HG02852 (cell line): ENCODE data around the gene RHD.
"Not testable (repeated sequence)": the region's sequence is repeated elsewhere in the genome, so short reads cannot be mapped to it uniquely, and the experiment has no call there.

Source experiments
- ATAC-seq: cut with Tn5 transposase; IDR thresholded peaks from one replicate; pipeline ENCODE4 v1.9.1; 2021; ENCODE audit warnings: mild to moderate bottlenecking, moderate library complexity; ENCODE audit not compliant: unreplicated experiment

RHD gene

DNA sequence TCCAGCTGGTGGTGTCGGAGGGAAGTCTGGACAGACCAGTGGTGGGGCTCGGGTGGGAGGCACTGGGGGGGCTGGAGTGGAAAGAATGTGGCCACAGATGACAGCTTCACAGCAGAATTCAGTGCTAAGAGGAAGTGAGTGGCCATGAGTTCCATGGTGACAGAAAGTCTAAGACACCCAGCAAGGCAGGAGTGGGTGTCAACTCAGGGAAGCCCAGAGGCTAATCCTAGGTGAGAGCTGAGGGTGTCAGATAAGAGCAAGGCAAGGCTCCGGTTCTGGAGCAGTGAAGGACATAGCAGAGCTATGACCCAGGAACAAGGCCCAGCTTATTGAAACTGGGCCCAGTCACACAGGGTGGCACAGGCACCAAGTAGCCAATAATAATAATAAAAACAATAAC is 30.0 kb downstream of the RHD start:
- not testable (repeated sequence) for ATAC-seq

DNA sequence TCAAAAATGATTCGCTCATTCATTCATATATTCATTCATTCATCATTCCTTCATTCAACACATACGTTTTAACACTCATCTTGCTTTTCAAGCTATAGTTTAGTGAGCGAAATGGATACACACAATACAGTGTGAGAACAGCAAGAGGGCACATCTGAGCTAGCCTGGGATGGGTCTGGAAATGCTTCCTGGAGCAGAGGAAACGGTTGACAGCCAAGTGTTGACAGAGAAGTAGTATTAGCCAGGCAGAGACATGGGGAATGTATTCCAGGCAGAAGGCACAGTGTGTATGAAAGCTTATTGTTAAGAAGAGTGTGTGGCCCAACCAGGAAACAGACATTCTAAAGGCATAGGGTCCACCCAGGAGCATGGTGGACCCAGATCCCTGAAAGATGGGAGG is 32.6 kb downstream of the RHD start:
- not testable (repeated sequence) for ATAC-seq

DNA sequence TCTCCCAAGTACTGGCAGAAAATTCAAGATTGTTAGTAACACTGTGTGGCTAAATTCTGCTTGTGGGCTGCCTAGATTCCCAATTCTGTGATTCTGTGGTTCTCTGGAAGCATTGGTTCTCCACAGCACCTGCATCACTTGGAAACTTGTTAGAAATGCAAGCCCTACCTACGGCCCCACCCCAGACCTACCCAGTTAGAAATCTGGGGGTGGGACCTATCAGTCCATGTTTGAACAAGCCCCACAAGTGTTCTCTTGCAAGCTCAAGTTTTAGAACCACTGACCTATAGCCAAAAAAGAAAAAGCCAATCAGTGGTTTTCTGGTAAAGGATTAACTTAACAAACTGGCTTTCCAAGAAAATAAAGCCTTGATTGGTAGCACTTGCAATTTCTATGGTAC is 35.9 kb downstream of the RHD start:
- ATAC-seq, result not testable (repeated sequence)

DNA sequence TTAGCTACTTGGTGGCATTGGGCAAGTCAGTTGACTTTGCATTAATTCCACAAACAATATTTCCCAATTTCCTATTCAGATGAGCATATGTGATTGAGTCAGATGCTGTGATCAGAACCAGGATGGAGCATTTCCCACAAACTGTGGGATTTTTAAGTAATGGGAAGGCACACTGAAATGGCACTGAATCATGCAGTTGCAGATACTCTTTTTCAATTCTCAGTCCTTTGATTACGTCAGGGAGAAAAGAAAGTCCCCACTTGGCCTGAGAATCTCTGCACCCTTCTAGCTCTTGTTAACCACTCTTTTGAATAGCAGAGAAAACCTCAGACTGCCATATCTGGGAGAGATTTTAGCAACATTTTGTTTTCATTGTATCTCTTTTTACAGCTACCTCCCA is 36.8 kb downstream of the RHD start:
- not testable (repeated sequence) for ATAC-seq

GRCh38 chr1:25309486-25309885 is 37.2 kb downstream of the RHD start:
- not testable (repeated sequence) for ATAC-seq

GRCh38 chr1:25312806-25313470 is 40.6 kb downstream of the RHD start:
- ATAC-seq, result not testable (repeated sequence)

GRCh38 chr1:25320314-25320938 is 48.1 kb downstream of the RHD start:
- ATAC-seq, result not testable (repeated sequence)

- not testable (repeated sequence) for ATAC-seq
These were observed 49.8 kb downstream of the RHD start for GRCh38 chr1:25322127-25322526.

GRCh38 chr1:25324407-25324806 is 52.1 kb downstream of the RHD start:
- not testable (repeated sequence) for ATAC-seq

GRCh38 chr1:25327864-25328790 is 55.8 kb downstream of the RHD start:
- ATAC-seq, result not testable (repeated sequence)

DNA sequence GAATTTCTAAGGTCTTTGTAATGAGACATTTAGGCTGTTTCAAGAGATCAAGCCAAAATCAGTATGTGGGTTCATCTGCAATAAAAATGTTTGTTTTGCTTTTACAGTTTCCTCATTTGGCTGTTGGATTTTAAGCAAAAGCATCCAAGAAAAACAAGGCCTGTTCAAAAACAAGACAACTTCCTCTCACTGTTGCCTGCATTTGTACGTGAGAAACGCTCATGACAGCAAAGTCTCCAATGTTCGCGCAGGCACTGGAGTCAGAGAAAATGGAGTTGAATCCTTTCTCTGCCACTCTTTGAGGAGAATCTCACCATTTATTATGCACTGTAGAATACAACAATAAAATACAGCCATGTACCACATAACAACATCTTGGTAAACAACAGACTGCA is 56.5 kb downstream of the RHD start:
- ATAC-seq, result not testable (repeated sequence)

- ATAC-seq, result not testable (repeated sequence)
These were observed 57.0 kb downstream of the RHD start for GRCh38 chr1:25329336-25329735.

DNA sequence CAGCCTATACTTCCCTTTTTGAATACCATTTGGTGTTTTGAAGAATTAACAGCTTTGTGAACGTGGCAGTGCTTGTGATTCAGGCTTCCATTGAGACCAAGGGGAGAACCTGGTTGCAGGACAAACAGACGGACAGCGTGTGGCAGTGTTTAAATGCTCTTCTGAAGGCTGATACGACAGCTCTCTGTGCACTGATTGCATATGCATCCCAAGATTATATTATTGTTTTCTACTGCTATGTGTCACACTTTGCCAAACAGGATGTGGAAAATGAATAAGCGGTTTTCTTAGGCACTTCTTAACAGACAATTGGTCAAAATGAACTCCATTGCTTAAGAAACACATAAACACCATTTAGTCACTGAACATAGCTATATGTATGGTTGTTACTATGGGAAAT is 57.6 kb downstream of the RHD start:
- ATAC-seq, result not testable (repeated sequence)

DNA sequence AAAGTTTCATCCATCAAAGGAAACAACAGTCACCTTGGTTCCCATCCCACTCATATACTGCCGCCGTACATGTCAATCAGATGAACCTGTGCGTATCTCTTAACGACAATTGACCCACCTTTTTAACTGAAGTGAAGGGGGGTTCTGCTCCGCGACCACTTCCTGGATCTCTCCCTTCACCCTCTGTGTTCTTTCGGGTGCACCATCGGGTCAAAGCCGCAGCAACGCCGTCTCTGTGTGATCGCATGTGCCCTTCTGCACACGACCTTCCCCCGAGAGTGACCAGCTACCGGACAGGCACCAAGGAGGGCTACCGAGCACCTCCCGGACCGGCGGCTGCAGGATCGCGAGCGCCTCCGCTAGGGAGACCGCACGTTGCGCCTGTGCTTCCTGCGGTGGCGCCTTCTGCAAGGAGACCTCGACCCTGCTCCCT is 64.6 kb downstream of the RHD start:
- peak; percentile 17 for ATAC-seq

- peak; percentile 50 for ATAC-seq
These were observed 65.3 kb downstream of the RHD start for GRCh38 chr1:25337483-25338187.

DNA sequence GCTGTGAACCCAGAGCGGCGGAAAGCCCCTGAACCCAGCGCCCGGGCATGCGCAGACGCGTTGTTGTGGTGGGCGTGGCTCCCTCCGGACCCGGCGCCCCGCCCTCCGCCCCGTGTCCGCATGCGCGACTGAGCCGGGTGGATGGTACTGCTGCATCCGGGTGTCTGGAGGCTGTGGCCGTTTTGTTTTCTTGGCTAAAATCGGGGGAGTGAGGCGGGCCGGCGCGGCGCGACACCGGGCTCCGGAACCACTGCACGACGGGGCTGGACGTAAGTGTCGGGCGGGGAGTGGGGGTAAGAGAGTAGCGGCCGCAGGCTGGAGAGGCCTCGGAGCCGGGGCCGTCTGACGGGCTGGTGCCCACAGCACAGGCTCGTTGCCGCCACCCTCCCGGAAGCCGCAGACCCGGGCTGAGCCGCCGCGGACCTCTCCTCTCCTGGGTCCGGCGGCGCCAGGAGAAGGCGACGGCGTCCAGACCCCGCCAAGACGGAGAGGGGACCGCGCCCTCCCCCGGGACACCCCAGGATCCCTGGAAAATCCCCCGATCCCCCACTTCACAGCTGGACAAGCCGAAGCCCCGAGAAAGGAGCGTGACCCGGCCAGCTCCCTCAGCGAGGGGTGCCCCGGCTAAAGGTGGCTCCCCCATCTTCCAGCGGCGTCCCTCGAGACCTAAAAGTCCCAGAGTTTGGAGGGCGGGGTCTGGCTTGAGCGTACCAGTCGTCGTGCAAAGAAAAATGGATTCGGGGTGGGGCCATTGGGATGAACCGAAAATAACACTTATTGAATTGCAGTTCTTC is 66.1 kb downstream of the RHD start, which contains the start of gene TMEM50A:
TSS of gene TMEM50A (plus strand) at position 147 of the 794 bp plus-strand sequence. CDS start 2,153 bp downstream, outside the sequence.
- peak; percentile 64 for ATAC-seq

GRCh38 chr1:25338986-25339385 is 66.7 kb downstream of the RHD start:
- ATAC-seq, result no peak

- no peak for ATAC-seq
These were observed 69.4 kb downstream of the RHD start for GRCh38 chr1:25341746-25342145.

DNA sequence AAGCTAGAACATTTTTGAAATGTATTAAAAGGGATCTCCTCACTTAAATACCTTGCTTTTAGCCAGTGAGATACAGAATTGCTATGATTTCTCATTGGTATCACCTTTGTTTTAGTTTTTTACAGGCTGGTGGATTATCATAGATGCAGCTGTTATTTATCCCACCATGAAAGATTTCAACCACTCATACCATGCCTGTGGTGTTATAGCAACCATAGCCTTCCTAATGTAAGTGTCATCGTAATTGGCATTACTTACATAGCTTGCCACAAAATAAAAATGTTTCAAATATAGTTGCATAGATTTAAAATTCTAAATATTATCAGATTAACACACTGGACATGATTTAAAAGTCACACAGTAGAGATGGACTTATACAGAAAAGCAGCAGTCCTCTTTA is 70.5 kb downstream of the RHD start:
- no peak for ATAC-seq

GRCh38 chr1:25343872-25344271 is 71.6 kb downstream of the RHD start:
- ATAC-seq, result no peak
